HEK293 (cell line): Measurements from ENCODE around the gene RGS14.
A peak's percentile ranks its signal among the peaks of the same experiment; 100 is the strongest.

Experiments used
- BCL11A ChIP-seq: fragments of 450-650 bp; formaldehyde crosslinking; IDR thresholded peaks from 2 replicates; pipeline ENCODE4 v1.5.1; 2016; ENCODE audit warnings: low read depth, missing biosample characterization, missing genetic modification characterization
- CTCF ChIP-seq: fragments of 450-650 bp; formaldehyde crosslinking; IDR thresholded peaks from 2 replicates; pipeline ENCODE4 v1.5.1; 2016; ENCODE audit warnings: missing biosample characterization, missing genetic modification characterization
- EGR2 ChIP-seq: fragments of 450-650 bp; formaldehyde crosslinking; IDR thresholded peaks from 2 replicates; pipeline ENCODE4 v1.5.1; 2016; ENCODE audit warnings: low read depth, missing biosample characterization, missing genetic modification characterization
- KLF1 ChIP-seq: fragments of 450-650 bp; formaldehyde crosslinking; IDR thresholded peaks from 2 replicates; pipeline ENCODE4 v1.5.1; 2016; ENCODE audit warnings: missing biosample characterization, missing genetic modification characterization
- MZF1 ChIP-seq: fragments of 450-650 bp; formaldehyde crosslinking; IDR thresholded peaks from 2 replicates; pipeline ENCODE4 v1.5.1; 2017; ENCODE audit warnings: missing biosample characterization, missing genetic modification characterization, borderline replicate concordance
- OSR2 ChIP-seq: fragments of 450-650 bp; formaldehyde crosslinking; IDR thresholded peaks from 2 replicates; pipeline ENCODE4 v1.5.1; 2016; ENCODE audit warnings: missing biosample characterization, missing genetic modification characterization
- PRDM1 ChIP-seq: fragments of 450-650 bp; formaldehyde crosslinking; IDR thresholded peaks from 2 replicates; pipeline ENCODE4; 2016; ENCODE audit warnings: missing biosample characterization, missing genetic modification characterization
- RBAK ChIP-seq: fragments of 450-650 bp; formaldehyde crosslinking; IDR thresholded peaks from 2 replicates; pipeline ENCODE4 v1.5.1; 2016; ENCODE audit warnings: missing biosample characterization, missing genetic modification characterization
- SALL2 ChIP-seq: fragments of 450-650 bp; formaldehyde crosslinking; IDR thresholded peaks from 2 replicates; pipeline ENCODE4 v1.5.0; 2017; ENCODE audit warnings: missing biosample characterization, mild to moderate bottlenecking, missing genetic modification characterization, borderline replicate concordance
- WT1 ChIP-seq: fragments of 450-650 bp; formaldehyde crosslinking; IDR thresholded peaks from 2 replicates; pipeline ENCODE4 v1.5.1; 2016; ENCODE audit warnings: missing biosample characterization, missing genetic modification characterization
- YY1 ChIP-seq: fragments of 450-650 bp; formaldehyde crosslinking; IDR thresholded peaks from 2 replicates; pipeline ENCODE4 v1.5.1; 2018; ENCODE audit warnings: missing biosample characterization, missing genetic modification characterization
- YY2 ChIP-seq: fragments of 450-650 bp; formaldehyde crosslinking; IDR thresholded peaks from 2 replicates; pipeline ENCODE4 v1.5.1; 2016; ENCODE audit warnings: missing biosample characterization, missing genetic modification characterization
- ZBTB10 ChIP-seq: fragments of 450-650 bp; formaldehyde crosslinking; IDR thresholded peaks from 2 replicates; pipeline ENCODE4 v1.5.1; 2016; ENCODE audit warnings: missing biosample characterization, missing genetic modification characterization
- ZBTB20 ChIP-seq: fragments of 450-650 bp; formaldehyde crosslinking; IDR thresholded peaks from 2 replicates; pipeline ENCODE4 v1.5.1; 2016; ENCODE audit warnings: missing biosample characterization, missing genetic modification characterization
- ZEB2 ChIP-seq: fragments of 450-650 bp; formaldehyde crosslinking; IDR thresholded peaks from 2 replicates; pipeline ENCODE4 v1.5.1; 2016; ENCODE audit warnings: missing biosample characterization, missing genetic modification characterization
- ZFHX2 ChIP-seq: fragments of 450-650 bp; formaldehyde crosslinking; conservative IDR thresholded peaks from 2 replicates; pipeline ENCODE4 v1.5.1; 2016; ENCODE audit warnings: missing biosample characterization, missing genetic modification characterization
- ZNF16 ChIP-seq: fragments of 450-650 bp; formaldehyde crosslinking; IDR thresholded peaks from 2 replicates; pipeline ENCODE4 v1.5.1; 2016; ENCODE audit warnings: low read depth, missing biosample characterization, missing genetic modification characterization
- ZNF175 ChIP-seq: fragments of 450-650 bp; formaldehyde crosslinking; IDR thresholded peaks from 2 replicates; pipeline ENCODE4 v1.5.1; 2016; ENCODE audit warnings: missing biosample characterization, missing genetic modification characterization
- ZNF184 ChIP-seq: fragments of 450-650 bp; IDR thresholded peaks from 2 replicates; pipeline ENCODE4 v1.5.1; 2018; ENCODE audit warnings: missing biosample characterization, mild to moderate bottlenecking, missing genetic modification characterization
- ZNF248 ChIP-seq: fragments of 450-650 bp; formaldehyde crosslinking; IDR thresholded peaks from 2 replicates; pipeline ENCODE4 v1.5.1; 2017; ENCODE audit warnings: missing biosample characterization, missing genetic modification characterization
- ZNF280C ChIP-seq: fragments of 450-650 bp; formaldehyde crosslinking; IDR thresholded peaks from 2 replicates; pipeline ENCODE4 v1.5.1; 2016; ENCODE audit warnings: missing biosample characterization, missing genetic modification characterization
- ZNF324 ChIP-seq: fragments of 450-650 bp; formaldehyde crosslinking; IDR thresholded peaks from 2 replicates; pipeline ENCODE4 v1.5.1; 2016; ENCODE audit warnings: missing biosample characterization, missing genetic modification characterization
- ZNF335 ChIP-seq: fragments of 450-650 bp; formaldehyde crosslinking; conservative IDR thresholded peaks from 2 replicates; pipeline ENCODE4 v1.5.1; 2016; ENCODE audit warnings: missing biosample characterization, missing genetic modification characterization
- ZNF391 ChIP-seq: fragments of 450-650 bp; formaldehyde crosslinking; IDR thresholded peaks from 2 replicates; pipeline ENCODE4 v1.5.1; 2016; ENCODE audit warnings: low read depth, missing biosample characterization, missing genetic modification characterization, borderline replicate concordance
- ZNF398 ChIP-seq: fragments of 450-650 bp; formaldehyde crosslinking; IDR thresholded peaks from 2 replicates; pipeline ENCODE4 v1.5.1; 2017; ENCODE audit warnings: missing biosample characterization, missing genetic modification characterization
- ZNF416 ChIP-seq: fragments of 450-650 bp; formaldehyde crosslinking; IDR thresholded peaks from 2 replicates; pipeline ENCODE4 v1.5.1; 2016; ENCODE audit warnings: missing biosample characterization, missing genetic modification characterization
- ZNF449 ChIP-seq: fragments of 450-650 bp; formaldehyde crosslinking; IDR thresholded peaks from 2 replicates; pipeline ENCODE4 v1.5.1; 2017; ENCODE audit warnings: missing biosample characterization, mild to moderate bottlenecking, missing genetic modification characterization, moderate library complexity
- ZNF654 ChIP-seq: fragments of 450-650 bp; formaldehyde crosslinking; IDR thresholded peaks from 2 replicates; pipeline ENCODE4 v1.5.1; 2016; ENCODE audit warnings: low read depth, missing biosample characterization, missing genetic modification characterization
- ZNF76 ChIP-seq: fragments of 450-650 bp; formaldehyde crosslinking; IDR thresholded peaks from 2 replicates; pipeline ENCODE4; 2016; ENCODE audit warnings: low read depth, missing biosample characterization, missing genetic modification characterization, borderline replicate concordance
- ZNF837 ChIP-seq: fragments of 450-650 bp; formaldehyde crosslinking; IDR thresholded peaks from 2 replicates; pipeline ENCODE4 v1.5.1; 2016; ENCODE audit warnings: missing biosample characterization, missing genetic modification characterization

RGS14 gene

GRCh38 chr5:177402271-177403043, 44.7 kb downstream of the RGS14 start (continued):
- no peak for TF ChIP-seq SALL2
- no peak for TF ChIP-seq ZNF16 (tag by site-specific recombination)
- no peak for TF ChIP-seq OSR2
- TF ChIP-seq ZEB2 (tag by site-specific recombination), result peak; percentile 89
- TF ChIP-seq ZNF654 (tag by site-specific recombination), result no peak; the same call in 1 of the 2 replicates
- no peak for TF ChIP-seq RBAK (tag by site-specific recombination)
- 0 out of 2 replicates have a peak, but pooled peaks have one; percentile 72 for TF ChIP-seq BCL11A
- TF ChIP-seq ZNF391 (tag by site-specific recombination), result peak; percentile 52; the same call in 1 of the 2 replicates
- no peak for TF ChIP-seq ZNF416 (tag by site-specific recombination)
- TF ChIP-seq ZNF837 (tag by site-specific recombination), result no peak
- TF ChIP-seq ZBTB10 (tag by site-specific recombination), result peak; percentile 58; the same call in 1 of the 2 replicates
- no peak for TF ChIP-seq YY2 (tag by site-specific recombination)
- peak; percentile 54 for TF ChIP-seq ZFHX2 (tag by site-specific recombination)
- TF ChIP-seq MZF1, result 0 out of 2 replicates have a peak, but pooled peaks have one; percentile 13
- TF ChIP-seq ZNF398 (tag by site-specific recombination), result 0 out of 2 replicates have a peak, but pooled peaks have one; percentile 23
- peak; percentile 60 for TF ChIP-seq EGR2 (tag by site-specific recombination)
- TF ChIP-seq ZNF248 (tag by site-specific recombination), result no peak
- no peak; the same call in none of the 2 replicates for TF ChIP-seq KLF1 (tag by site-specific recombination)
- TF ChIP-seq ZNF449 (tag by site-specific recombination), result peak; percentile 63; the same call in 1 of the 2 replicates
- peak; percentile 83; the same call in 1 of the 2 replicates for TF ChIP-seq ZNF76 (tag by site-specific recombination)
- TF ChIP-seq ZNF324 (tag by site-specific recombination), result 0 out of 2 replicates have a peak, but pooled peaks have one; percentile 43
- TF ChIP-seq ZNF335 (tag by site-specific recombination), result peak; percentile 42
- 0 out of 2 replicates have a peak, but pooled peaks have one; percentile 20 for TF ChIP-seq YY1 (tag by site-specific recombination)
- TF ChIP-seq WT1 (tag by site-specific recombination), result peak; percentile 52; the same call in 1 of the 2 replicates
- peak; percentile 92 for TF ChIP-seq CTCF
- TF ChIP-seq ZNF280C (tag by site-specific recombination), result no peak
- TF ChIP-seq ZNF184 (tag by site-specific recombination), result 0 out of 2 replicates have a peak, but pooled peaks have one; percentile 23
- TF ChIP-seq PRDM1 (tag by site-specific recombination), result no peak
- peak; percentile 100 for TF ChIP-seq ZBTB20 (tag by site-specific recombination)
- no peak for TF ChIP-seq ZNF175
